GM12873 (cell line): ENCODE measurements around the gene MGAT5B.

Source experiments
- CTCF ChIP-seq: IDR thresholded peaks from 2 replicates; pipeline ENCODE4 v1.5.1; 2012; ENCODE audit warnings: low read depth, mild to moderate bottlenecking, moderate library complexity, low read length, control low read depth; ENCODE audit not compliant: insufficient read depth; ENCODE audit errors: missing control alignments

MGAT5B gene

GRCh38 chr17:76866774-76867577 lies 1.2 kb upstream of the MGAT5B start:
- no peak for TF ChIP-seq CTCF

DNA sequence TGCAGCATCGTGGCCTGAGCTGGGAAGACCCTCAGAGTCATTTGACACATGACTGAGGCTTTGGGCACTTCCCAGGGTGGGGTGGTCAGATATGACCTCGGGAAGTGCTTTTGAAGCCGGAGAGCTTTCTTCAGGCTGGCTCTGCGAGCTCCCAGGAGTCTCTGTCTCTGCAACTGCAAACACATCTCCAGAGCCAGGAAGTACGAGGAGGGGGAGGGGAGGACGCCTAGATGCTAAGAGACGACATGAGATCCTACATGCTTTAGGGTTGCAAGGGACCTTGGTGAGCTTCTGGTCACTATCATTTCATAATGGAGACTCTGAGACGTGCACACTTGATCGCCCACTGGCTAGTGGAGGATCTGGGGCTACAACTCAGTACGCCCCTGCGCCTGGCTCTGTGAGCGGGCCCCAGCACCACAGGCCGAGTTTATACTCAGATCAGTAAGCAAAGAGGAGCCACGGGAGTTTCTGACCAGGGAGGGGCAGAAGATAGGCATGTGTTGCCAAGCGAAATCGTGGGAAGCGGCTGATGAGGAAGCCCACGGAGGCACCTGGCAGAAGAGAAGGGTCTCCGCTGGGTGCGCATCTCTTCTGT lies 527 bp upstream of the MGAT5B start:
- TF ChIP-seq CTCF, result no peak

- TF ChIP-seq CTCF, result no peak
Measured at GRCh38 chr17:76868669-76869495, 678 bp downstream of the MGAT5B start.

DNA sequence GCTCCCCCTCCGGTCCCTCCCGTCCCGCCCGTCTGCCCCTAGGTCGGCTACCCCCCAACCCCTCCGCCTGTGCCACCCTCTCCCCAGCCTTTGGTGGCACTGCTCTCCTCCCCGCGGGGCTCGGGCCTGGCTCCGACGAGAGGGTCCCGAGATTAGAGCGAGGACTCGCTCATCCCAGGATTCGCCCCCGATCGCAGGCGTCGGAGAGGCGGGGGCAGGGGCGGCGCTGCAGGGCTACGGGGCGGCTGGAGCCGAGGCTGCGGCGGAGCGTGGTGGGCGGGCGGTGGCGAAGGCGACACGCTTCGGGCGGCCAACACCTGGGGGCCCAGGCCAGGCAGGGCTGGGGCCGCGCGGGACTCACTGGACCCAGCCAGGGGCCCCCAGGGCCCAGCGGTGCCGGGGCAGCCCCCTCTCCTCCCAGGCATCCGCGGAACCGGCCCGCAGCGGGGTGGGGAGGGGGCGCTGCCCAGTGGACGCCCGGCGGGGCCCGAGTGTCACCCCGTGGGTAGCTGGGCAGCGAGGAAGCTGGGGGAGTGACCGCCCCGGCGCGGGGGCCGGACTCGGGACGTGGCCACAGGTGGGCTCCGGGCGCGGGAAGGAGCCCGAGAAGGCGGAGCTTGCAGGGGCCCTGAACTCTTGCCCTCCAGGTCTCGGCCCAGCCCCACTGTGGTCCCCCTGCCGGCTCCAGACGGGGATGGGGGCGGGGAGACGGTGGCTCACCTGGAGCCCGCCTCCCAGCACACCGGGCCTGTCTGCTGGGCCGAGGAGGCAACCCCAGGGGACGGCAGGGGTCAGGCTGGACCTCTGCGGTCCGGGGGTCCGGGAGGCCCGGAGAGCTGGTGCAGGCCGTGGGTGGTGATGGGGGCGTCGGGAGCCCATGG lies 1.5 kb downstream of the MGAT5B start:
- TF ChIP-seq CTCF, result no peak

DNA sequence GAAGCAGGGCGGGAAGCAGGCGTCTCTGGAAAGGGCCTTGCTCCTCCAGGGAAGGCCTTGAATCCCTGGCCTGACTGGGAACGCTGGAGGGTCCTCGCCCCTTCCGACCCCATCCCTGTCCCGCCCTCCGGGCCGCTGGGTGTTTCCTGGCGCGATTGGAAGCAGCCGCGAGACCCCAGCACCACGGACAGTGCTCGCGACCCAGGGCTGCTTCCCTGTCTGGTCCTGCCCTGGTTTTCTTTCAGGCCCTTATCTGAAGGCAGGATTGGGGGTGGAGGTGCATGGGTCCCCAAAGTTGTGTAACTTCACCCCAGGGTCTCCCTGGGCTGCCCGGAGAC lies 2.1 kb downstream of the MGAT5B start:
- TF ChIP-seq CTCF, result no peak

- TF ChIP-seq CTCF, result no peak
Measured at GRCh38 chr17:76871668-76872067, 3.5 kb downstream of the MGAT5B start.
